ENCODE measurements around the gene KSR2.

- TF ChIP-seq CTCF (IDR thresholded peaks at IDR 0.05) (no peak), POLR2A (IDR thresholded peaks at IDR 0.05) (no peak)
Observed at GRCh38 chr12:117837737-117838050, 131.1 kb downstream of the KSR2 start.
